ENCODE data around the gene ENHO. TPM values are rescaled to one million over a fixed set of nuclear protein-coding genes. Genes with fewer than 3 reads are reported as not detected.
A peak's percentile ranks its signal among the peaks of the same experiment; 100 is the strongest.

ENHO gene
- total and polyA plus RNA-seq, 10 of the 15 experiments (the other 5 are each of a cell fraction or from before 2014, with no cell fraction given), result not detected

- TF ChIP-seq CEBPZ (IDR thresholded peaks at IDR 0.05; ENCODE audit: low read depth, low read length) (no peak), EP300 (IDR thresholded peaks at IDR 0.05; ENCODE audit: borderline replicate concordance in 1 of 2, control insufficient read depth in 1 of 2, low read depth in 2 of 2, low read length in 2 of 2) (no peak), CHD4 (IDR thresholded peaks at IDR 0.05) (no peak)
These were observed 28.7 kb downstream of the ENHO start (continued) for GRCh38 chr9:34493972-34494535.

GRCh38 chr9:34492051-34492450 is 30.7 kb downstream of the ENHO start:
- DNase-seq (ENCODE audit: low read depth, low spot score) (no peak), ATAC-seq (no peak), FAIRE-seq (no peak)
- SMC1A ChIA-PET (ENCODE audit: uncharacterized antibody, unreplicated experiment), result no interaction called here
- TF ChIP-seq CTCF (IDR thresholded peaks at IDR 0.05 in 2 of 3, conservative IDR thresholded peaks at IDR 0.05 in 1 of 3; ENCODE audit: control insufficient read depth in 2 of 3, extremely low read depth in 1 of 3, insufficient read depth in 1 of 3, low read depth in 3 of 3, low read length in 3 of 3) (peak in 1 of 3 experiments; percentile 14; a peak in 1 of 6 replicates), JUND (IDR thresholded peaks at IDR 0.05; ENCODE audit: low read depth, low read length) (no peak)
- Histone ChIP-seq H3K27ac (ENCODE audit: control insufficient read depth, insufficient read depth) (no peak overlapping the region), H3K36me3 (ENCODE audit: control insufficient read depth in 2 of 2, insufficient read depth in 2 of 2, low read length in 1 of 2) (no peaks in the 10 kb centered on the region), H3K27me3 (replicated peaks in 1 of 2; ENCODE audit: control insufficient read depth in 2 of 2, insufficient read depth in 2 of 2, low read length in 1 of 2) (peaks cover 4 to 18% of the 10 kb centered on the region in 2 experiments; a peak in 3 of 4 replicates), H3K4me1 (ENCODE audit: control insufficient read depth, insufficient read depth, low read length) (no peaks in the 10 kb centered on the region), H3K9ac (ENCODE audit: control insufficient read depth, insufficient read depth, low read length) (no peak overlapping the region), H3K79me2 (ENCODE audit: control insufficient read depth, insufficient read depth, low read length) (no peaks in the 10 kb centered on the region), H3K9me3 (replicated peaks; ENCODE audit: control insufficient read depth, insufficient read depth, low read length) (no peaks in the 10 kb centered on the region), H3K4me2 (ENCODE audit: control insufficient read depth, insufficient read depth) (no peak overlapping the region), H2AFZ (ENCODE audit: control insufficient read depth, low read depth, low read length) (no peak overlapping the region), H4K20me1 (ENCODE audit: control insufficient read depth, insufficient read depth) (peaks cover 3% of the 10 kb centered on the region), H3K4me3 (no peak overlapping the region)
- no TSS peak for BruUV-seq (replicated peaks)
- RAD21 ChIA-PET (ENCODE audit: unreplicated experiment), result no interaction called here
- in situ Hi-C loops (cut with MboI) (no loop called here), intact Hi-C loops (cut with micrococcal nuclease; ENCODE audit: unreplicated experiment) (no loop called here)
- CTCF ChIA-PET, result interaction anchor here (1.2 kb wide), 1 partner anchor 8 kb away, joined by 3 read pairs; no protein-coding TSS in a partner anchor
- POLR2A ChIA-PET, result no interaction called here
- 3% methylated on average over 2 of the region's 2 CpGs for WGBS (ENCODE audit: insufficient coverage, insufficient replicate concordance, low lambda C conversion rate, missing lambda C conversion rate)

Measured in GM12878 (cell line).